Mesendoderm (in vitro differentiated cells): ENCODE measurements around the gene EBNA1BP2.

Source experiments
- DNase-seq: peaks from one replicate; pipeline ENCODE4 v3.0.0; 2013
- H2AK5ac ChIP-seq: 2 replicates; pipeline ENCODE4 v1.6.1; 2013; ENCODE audit warnings: low read length, inconsistent platforms
- H2BK120ac ChIP-seq: 2 replicates; pipeline ENCODE4 v1.6.1; 2013; ENCODE audit warnings: low read depth, mild to moderate bottlenecking, low read length, moderate library complexity, mixed read lengths
- H2BK15ac ChIP-seq: replicated peaks from 2 replicates; pipeline ENCODE4 v1.6.1; 2013; ENCODE audit warnings: low read depth, mild to moderate bottlenecking, moderate library complexity
- H2BK5ac ChIP-seq: 2 replicates; pipeline ENCODE4 v1.6.1; 2013; ENCODE audit warnings: low read length, inconsistent platforms
- H3K18ac ChIP-seq: 2 replicates; pipeline ENCODE4 v1.6.1; 2013; ENCODE audit warnings: mild to moderate bottlenecking, low read length, mixed read lengths
- H3K23ac ChIP-seq: one replicate; pipeline ENCODE4 v1.6.1; 2013; ENCODE audit warnings: low read length
- H3K27ac ChIP-seq: 2 replicates; pipeline ENCODE4 v1.5.1; 2013; ENCODE audit warnings: low read depth, mild to moderate bottlenecking, inconsistent platforms, low read length, moderate library complexity
- H3K27me3 ChIP-seq: 2 replicates; pipeline ENCODE4 v1.6.1; 2013; ENCODE audit warnings: low read length, control low read depth, mild to moderate bottlenecking, inconsistent platforms; ENCODE audit not compliant: insufficient read depth, poor library complexity
- H3K36me3 ChIP-seq: 2 replicates; pipeline ENCODE4 v1.6.1; 2013; ENCODE audit warnings: low read length, inconsistent platforms; ENCODE audit not compliant: control insufficient read depth, insufficient read depth
- H3K4ac ChIP-seq: one replicate; pipeline ENCODE4 v1.6.1; 2013; ENCODE audit warnings: low read depth, mild to moderate bottlenecking, low read length, moderate library complexity
- H3K4me1 ChIP-seq: 2 replicates; pipeline ENCODE4 v1.6.1; 2013; ENCODE audit warnings: low read depth, low read length, inconsistent platforms; ENCODE audit not compliant: control insufficient read depth
- H3K4me2 ChIP-seq: 2 replicates; pipeline ENCODE4 v1.6.1; 2013; ENCODE audit warnings: low read length
- H3K4me3 ChIP-seq: 2 replicates; pipeline ENCODE4 v1.5.1; 2013; ENCODE audit warnings: mild to moderate bottlenecking, low read length
- H3K56ac ChIP-seq: one replicate; pipeline ENCODE4 v1.6.1; 2013; ENCODE audit warnings: low read length
- H3K79me1 ChIP-seq: 2 replicates; pipeline ENCODE4 v1.6.1; 2013; ENCODE audit warnings: low read length, inconsistent platforms
- H3K79me2 ChIP-seq: 2 replicates; pipeline ENCODE4 v1.6.1; 2013; ENCODE audit warnings: mild to moderate bottlenecking, low read length; ENCODE audit not compliant: control insufficient read depth, insufficient read depth
- H3K9ac ChIP-seq: 2 replicates; pipeline ENCODE4 v1.6.1; 2013; ENCODE audit warnings: low read length, inconsistent platforms
- H4K5ac ChIP-seq: one replicate; pipeline ENCODE4 v1.6.1; 2013; ENCODE audit warnings: low read length
- H4K8ac ChIP-seq: one replicate; pipeline ENCODE4 v1.6.1; 2013; ENCODE audit warnings: low read depth, mild to moderate bottlenecking, control low read depth, low read length, moderate library complexity
- WGBS: extraction: QIAGEN DNeasy Blood & Tissue Kit; methylation state at CpG from one replicate; pipeline ENCODE4 v1.1.7; 2013; ENCODE audit warnings: low lambda C conversion rate, missing lambda C conversion rate; ENCODE audit not compliant: insufficient coverage; ENCODE audit errors: extremely low coverage; 5-methylcytosine and 5-hydroxymethylcytosine counted together

The EBNA1BP2 gene

GRCh38 chr1:43203859-43204258 is 31.8 kb upstream of the EBNA1BP2 start:
- no peak overlapping the region for H3K56ac ChIP-seq
- no peak overlapping the region for H3K18ac ChIP-seq
- H2BK120ac ChIP-seq: no peak overlapping the region
- no CpG with 5 or more reads among the region's 3 CpGs for WGBS
- no peak overlapping the region for H3K23ac ChIP-seq
- H3K36me3 ChIP-seq: no peaks in the 10 kb centered on the region
- H4K8ac ChIP-seq: no peak overlapping the region
- no peaks in the 10 kb centered on the region for H3K79me2 ChIP-seq
- no peak overlapping the region for H3K4me3 ChIP-seq
- no peak overlapping the region for H2AK5ac ChIP-seq
- no peak overlapping the region for H3K27ac ChIP-seq
- no peak overlapping the region for H4K5ac ChIP-seq
- no peak overlapping the region for H2BK5ac ChIP-seq
- H3K9ac ChIP-seq: no peak overlapping the region
- H3K4me2 ChIP-seq: no peak overlapping the region
- no peak for DNase-seq
- H3K4ac ChIP-seq: no peak overlapping the region
- no peaks in the 10 kb centered on the region for H3K27me3 ChIP-seq
- H2BK15ac ChIP-seq: no peak overlapping the region
- no peaks in the 10 kb centered on the region for H3K79me1 ChIP-seq
- peaks cover 16% of the 10 kb centered on the region for H3K4me1 ChIP-seq

GRCh38 chr1:43199093-43199726 is 27.1 kb upstream of the EBNA1BP2 start:
- Histone ChIP-seq H3K79me2 (no peaks in the 10 kb centered on the region), H3K23ac (no peak overlapping the region), H3K79me1 (no peaks in the 10 kb centered on the region), H3K9ac (no peak overlapping the region), H3K4me1 (peaks cover 2% of the 10 kb centered on the region), H2BK15ac (no peak overlapping the region), H3K36me3 (no peaks in the 10 kb centered on the region), H2BK5ac (no peak overlapping the region), H3K4me2 (no peak overlapping the region), H3K4ac (no peak overlapping the region), H3K27me3 (no peaks in the 10 kb centered on the region), H2BK120ac (no peak overlapping the region), H3K4me3 (no peak overlapping the region), H4K8ac (no peak overlapping the region), H3K56ac (peak overlapping the region; percentile 5), H4K5ac (no peak overlapping the region), H3K18ac (no peak overlapping the region), H2AK5ac (no peak overlapping the region), H3K27ac (no peak overlapping the region)
- no peak for DNase-seq
- WGBS: no CpG with 5 or more reads among the region's 8 CpGs

GRCh38 chr1:43197343-43198127 is 25.4 kb upstream of the EBNA1BP2 start:
- Histone ChIP-seq H2AK5ac (no peak overlapping the region), H3K4ac (no peak overlapping the region), H3K9ac (no peak overlapping the region), H3K56ac (no peak overlapping the region), H3K27ac (no peak overlapping the region), H2BK120ac (peak overlapping the region; percentile 28), H3K79me2 (no peaks in the 10 kb centered on the region), H3K4me2 (no peak overlapping the region), H3K18ac (no peak overlapping the region), H3K4me3 (no peak overlapping the region), H4K8ac (no peak overlapping the region), H3K79me1 (no peaks in the 10 kb centered on the region), H3K36me3 (no peaks in the 10 kb centered on the region), H2BK5ac (no peak overlapping the region), H3K23ac (no peak overlapping the region), H2BK15ac (no peak overlapping the region), H3K27me3 (no peaks in the 10 kb centered on the region), H4K5ac (no peak overlapping the region), H3K4me1 (peaks cover 2% of the 10 kb centered on the region)
- no CpG with 5 or more reads among the region's 7 CpGs for WGBS
- peak; percentile 23 for DNase-seq

GRCh38 chr1:43194509-43194908 is 22.4 kb upstream of the EBNA1BP2 start:
- no peaks in the 10 kb centered on the region for H3K27me3 ChIP-seq
- H3K4ac ChIP-seq: no peak overlapping the region
- no peaks in the 10 kb centered on the region for H3K79me1 ChIP-seq
- no peak for DNase-seq
- no peaks in the 10 kb centered on the region for H3K36me3 ChIP-seq
- no peak overlapping the region for H2BK15ac ChIP-seq
- no peak overlapping the region for H3K27ac ChIP-seq
- no peak overlapping the region for H3K4me3 ChIP-seq
- H3K23ac ChIP-seq: no peak overlapping the region
- no peak overlapping the region for H2AK5ac ChIP-seq
- no peak overlapping the region for H4K8ac ChIP-seq
- no peak overlapping the region for H3K18ac ChIP-seq
- no peak overlapping the region for H3K4me2 ChIP-seq
- no peak overlapping the region for H2BK120ac ChIP-seq
- no peak overlapping the region for H3K9ac ChIP-seq
- no peak overlapping the region for H2BK5ac ChIP-seq
- H3K56ac ChIP-seq: no peak overlapping the region
- H4K5ac ChIP-seq: no peak overlapping the region
- H3K4me1 ChIP-seq: peaks cover 2% of the 10 kb centered on the region
- no peaks in the 10 kb centered on the region for H3K79me2 ChIP-seq

- Histone ChIP-seq H2BK15ac (no peak overlapping the region), H3K27ac (no peak overlapping the region), H2AK5ac (no peak overlapping the region), H3K4me1 (no peaks in the 10 kb centered on the region), H3K9ac (no peak overlapping the region), H2BK120ac (no peak overlapping the region), H3K4me3 (no peak overlapping the region), H3K56ac (no peak overlapping the region), H3K79me1 (no peaks in the 10 kb centered on the region), H4K8ac (no peak overlapping the region), H3K4ac (no peak overlapping the region), H3K18ac (no peak overlapping the region), H3K4me2 (no peak overlapping the region), H3K23ac (no peak overlapping the region), H2BK5ac (no peak overlapping the region), H3K36me3 (no peaks in the 10 kb centered on the region), H4K5ac (no peak overlapping the region), H3K79me2 (no peaks in the 10 kb centered on the region), H3K27me3 (no peaks in the 10 kb centered on the region)
- no CpG with 5 or more reads among the region's 1 CpG for WGBS
- no peak for DNase-seq
Observed at GRCh38 chr1:43188106-43188505, 16.0 kb upstream of the EBNA1BP2 start.
